ENCODE results near the gene FADD.
"Not testable (repeated sequence)": the region's sequence is repeated elsewhere in the genome, so short reads cannot be mapped to it uniquely, and the experiment has no call there.

Gene FADD

DNA sequence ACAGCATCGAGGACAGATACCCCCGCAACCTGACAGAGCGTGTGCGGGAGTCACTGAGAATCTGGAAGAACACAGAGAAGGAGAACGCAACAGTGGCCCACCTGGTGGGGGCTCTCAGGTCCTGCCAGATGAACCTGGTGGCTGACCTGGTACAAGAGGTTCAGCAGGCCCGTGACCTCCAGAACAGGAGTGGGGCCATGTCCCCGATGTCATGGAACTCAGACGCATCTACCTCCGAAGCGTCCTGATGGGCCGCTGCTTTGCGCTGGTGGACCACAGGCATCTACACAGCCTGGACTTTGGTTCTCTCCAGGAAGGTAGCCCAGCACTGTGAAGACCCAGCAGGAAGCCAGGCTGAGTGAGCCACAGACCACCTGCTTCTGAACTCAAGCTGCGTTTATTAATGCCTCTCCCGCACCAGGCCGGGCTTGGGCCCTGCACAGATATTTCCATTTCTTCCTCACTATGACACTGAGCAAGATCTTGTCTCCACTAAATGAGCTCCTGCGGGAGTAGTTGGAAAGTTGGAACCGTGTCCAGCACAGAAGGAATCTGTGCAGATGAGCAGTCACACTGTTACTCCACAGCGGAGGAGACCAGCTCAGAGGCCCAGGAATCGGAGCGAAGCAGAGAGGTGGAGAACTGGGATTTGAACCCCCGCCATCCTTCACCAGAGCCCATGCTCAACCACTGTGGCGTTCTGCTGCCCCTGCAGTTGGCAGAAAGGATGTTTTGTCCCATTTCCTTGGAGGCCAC, 3.3 kb downstream of the FADD start:
- Mint-ChIP-seq H3K27ac (peak overlapping the region; percentile 97), H3K4me1 (ENCODE audit: low read depth) (peaks cover 59% of the 10 kb centered on the region), H3K4me3 (peak overlapping the region; percentile 97), H3K27me3 (no peaks in the 10 kb centered on the region), H3K9me3 (ENCODE audit: low read depth) (no peaks in the 10 kb centered on the region), H3K36me3 (peaks cover 6% of the 10 kb centered on the region)

DNA sequence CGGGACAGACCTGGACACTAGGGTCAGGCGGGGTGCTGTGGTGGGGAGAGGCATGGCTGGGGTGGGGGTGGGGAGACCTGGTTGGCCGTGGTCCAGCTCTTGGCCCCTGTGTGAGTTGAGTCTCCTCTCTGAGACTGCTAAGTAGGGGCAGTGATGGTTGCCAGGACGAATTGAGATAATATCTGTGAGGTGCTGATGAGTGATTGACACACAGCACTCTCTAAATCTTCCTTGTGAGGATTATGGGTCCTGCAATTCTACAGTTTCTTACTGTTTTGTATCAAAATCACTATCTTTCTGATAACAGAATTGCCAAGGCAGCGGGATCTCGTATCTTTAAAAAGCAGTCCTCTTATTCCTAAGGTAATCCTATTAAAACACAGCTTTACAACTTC, 3.9 kb downstream of the FADD start:
- Mint-ChIP-seq H3K4me3 (no peak overlapping the region), H3K4me1 (ENCODE audit: low read depth) (peaks cover 59% of the 10 kb centered on the region), H3K27me3 (no peaks in the 10 kb centered on the region), H3K27ac (no peak overlapping the region), H3K9me3 (ENCODE audit: low read depth) (no peaks in the 10 kb centered on the region), H3K36me3 (peaks cover 6% of the 10 kb centered on the region)

DNA sequence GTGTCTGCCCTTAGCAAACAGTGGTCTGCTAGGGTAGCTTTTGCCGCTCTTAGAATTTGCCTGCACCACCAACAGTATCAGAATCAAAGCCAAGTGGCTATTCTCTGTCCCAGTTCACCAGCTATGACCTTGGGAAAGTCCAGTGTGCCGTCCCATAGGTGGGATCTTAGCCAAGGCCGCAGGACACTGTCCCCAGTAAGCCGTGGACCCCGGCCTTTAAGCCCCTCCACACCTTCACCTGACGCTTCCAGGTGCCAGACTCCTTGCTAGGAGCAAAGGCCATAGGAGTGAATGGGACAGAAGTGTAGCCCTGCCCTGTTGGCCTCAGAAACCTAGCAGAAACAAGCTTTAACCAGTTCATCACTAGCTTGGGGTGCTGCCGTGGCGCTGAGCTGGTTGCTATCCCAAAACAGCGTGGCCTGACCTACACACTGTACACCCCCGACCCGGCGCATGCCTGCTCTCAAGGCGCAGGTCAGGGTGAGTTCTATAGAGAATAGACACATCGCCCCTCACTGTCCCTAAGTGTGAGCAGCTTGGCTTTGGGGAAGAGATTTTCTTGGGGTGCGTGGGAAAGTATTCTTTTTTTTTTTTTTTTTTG, 4.5 kb downstream of the FADD start:
- no peak overlapping the region for H3K4me3 Mint-ChIP-seq
- H3K27me3 Mint-ChIP-seq: no peaks in the 10 kb centered on the region
- no peaks in the 10 kb centered on the region for H3K9me3 Mint-ChIP-seq (ENCODE audit: low read depth)
- no peak overlapping the region for H3K27ac Mint-ChIP-seq
- peaks cover 6% of the 10 kb centered on the region for H3K36me3 Mint-ChIP-seq
- peaks cover 57% of the 10 kb centered on the region for H3K4me1 Mint-ChIP-seq (ENCODE audit: low read depth)

DNA sequence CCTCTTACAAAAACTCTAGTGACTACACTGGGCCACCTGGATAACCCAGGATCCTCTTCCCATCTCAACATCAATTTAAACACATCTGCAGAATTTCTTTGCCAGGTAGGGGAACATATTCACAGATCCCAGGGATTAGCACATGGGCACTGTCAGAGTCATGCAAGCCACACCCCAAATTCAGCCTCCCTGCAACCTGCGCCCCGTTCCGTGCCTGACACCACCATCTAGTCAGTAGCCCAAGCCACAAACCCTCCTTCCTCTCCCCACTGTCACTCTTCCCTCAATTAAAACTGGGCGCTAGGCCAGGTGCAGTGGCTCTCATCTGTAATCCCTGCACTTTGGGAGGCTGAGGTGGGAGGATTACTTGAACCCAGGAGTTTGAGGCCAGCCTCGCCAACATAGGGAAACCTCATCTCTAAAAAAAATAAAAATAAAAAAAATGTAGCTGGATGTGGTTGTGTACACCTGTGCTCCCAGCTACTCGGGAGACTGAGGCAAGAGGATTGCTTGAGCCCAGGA, 6.4 kb downstream of the FADD start:
- no peaks in the 10 kb centered on the region for H3K9me3 Mint-ChIP-seq (ENCODE audit: low read depth)
- peaks cover 52% of the 10 kb centered on the region for H3K4me1 Mint-ChIP-seq (ENCODE audit: low read depth)
- H3K27ac Mint-ChIP-seq: peak overlapping the region; percentile 48
- peaks cover 3% of the 10 kb centered on the region for H3K36me3 Mint-ChIP-seq
- H3K27me3 Mint-ChIP-seq: no peaks in the 10 kb centered on the region
- no peak overlapping the region for H3K4me3 Mint-ChIP-seq

DNA sequence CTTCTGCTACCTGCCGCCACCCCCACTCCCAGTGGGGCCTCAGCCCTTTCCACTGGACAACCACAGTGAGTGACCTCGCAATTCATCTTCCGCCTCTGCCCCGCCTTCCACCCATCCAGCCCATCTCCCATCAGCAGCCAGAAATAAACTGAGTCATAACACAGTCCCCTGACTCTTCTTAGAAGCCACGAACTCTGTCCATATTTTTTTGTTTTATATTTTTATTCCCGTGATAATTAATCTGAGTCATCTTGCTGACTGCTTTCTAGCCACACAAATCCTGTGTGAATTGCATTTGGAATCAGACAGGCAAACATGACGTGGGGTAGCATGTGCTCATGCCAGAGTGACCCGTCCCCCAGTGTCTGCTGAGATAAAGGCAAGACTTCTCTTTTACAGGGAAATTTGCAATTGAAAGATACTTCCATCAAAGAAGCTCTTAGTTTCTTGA, 7.0 kb downstream of the FADD start:
- Mint-ChIP-seq H3K4me3 (no peak overlapping the region), H3K27ac (peak overlapping the region; percentile 86), H3K9me3 (ENCODE audit: low read depth) (no peaks in the 10 kb centered on the region), H3K36me3 (no peaks in the 10 kb centered on the region), H3K4me1 (ENCODE audit: low read depth) (peaks cover 46% of the 10 kb centered on the region), H3K27me3 (no peaks in the 10 kb centered on the region)

DNA sequence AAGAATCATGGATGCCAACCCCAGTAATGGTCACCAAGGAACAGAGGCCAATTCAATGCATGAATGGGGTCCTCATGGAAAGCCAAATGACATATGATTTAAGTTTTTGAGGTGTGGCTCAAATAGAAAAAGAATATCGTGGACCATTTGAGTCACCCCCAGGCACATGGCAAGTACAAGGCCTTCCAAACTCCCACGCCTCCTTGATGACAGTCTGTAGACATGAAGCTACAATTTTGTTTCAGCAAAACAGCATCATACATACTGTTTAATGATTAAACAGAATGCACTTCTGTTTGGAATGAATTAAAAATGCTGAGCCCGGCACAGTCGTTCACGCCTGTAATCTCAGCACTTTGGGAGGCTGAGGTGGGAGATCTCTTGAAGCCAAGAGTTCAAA, 7.4 kb downstream of the FADD start:
- H3K9me3 Mint-ChIP-seq (ENCODE audit: low read depth): no peaks in the 10 kb centered on the region
- no peaks in the 10 kb centered on the region for H3K27me3 Mint-ChIP-seq
- H3K4me1 Mint-ChIP-seq (ENCODE audit: low read depth): peaks cover 41% of the 10 kb centered on the region
- H3K36me3 Mint-ChIP-seq: no peaks in the 10 kb centered on the region
- peak overlapping the region; percentile 86 for H3K27ac Mint-ChIP-seq
- H3K4me3 Mint-ChIP-seq: no peak overlapping the region

DNA sequence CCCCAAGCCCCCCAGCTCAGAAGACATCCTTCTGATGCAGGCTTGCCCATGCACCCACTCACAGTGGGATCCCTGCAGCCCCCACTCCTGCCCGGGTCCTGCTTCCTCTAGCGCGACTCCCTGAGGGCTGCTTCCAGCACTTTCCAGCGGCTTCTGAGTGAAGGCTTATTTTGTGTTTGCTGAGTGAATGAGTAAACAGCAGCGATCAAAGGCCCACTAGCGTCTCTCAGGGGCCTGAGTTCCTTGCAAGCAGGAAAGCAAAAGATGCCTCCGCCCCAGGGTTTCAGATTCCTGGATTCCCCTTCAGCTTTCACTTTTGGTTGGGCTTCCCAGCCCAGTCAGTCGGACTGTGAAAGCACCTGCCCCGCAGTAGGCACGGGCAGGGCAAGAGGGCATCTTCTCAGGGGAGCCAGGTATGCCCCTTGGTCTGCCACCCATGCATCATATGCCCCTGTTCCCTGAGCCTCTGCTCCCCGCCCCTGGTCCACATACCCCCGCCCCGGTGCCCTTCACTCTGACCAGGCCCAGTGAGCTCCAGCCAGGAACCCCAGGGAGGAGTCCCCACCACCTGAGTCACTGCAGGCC, 9.2 kb downstream of the FADD start:
- H3K4me1 Mint-ChIP-seq (ENCODE audit: low read depth): peaks cover 26% of the 10 kb centered on the region
- no peak overlapping the region for H3K27ac Mint-ChIP-seq
- no peaks in the 10 kb centered on the region for H3K36me3 Mint-ChIP-seq
- no peaks in the 10 kb centered on the region for H3K27me3 Mint-ChIP-seq
- no peaks in the 10 kb centered on the region for H3K9me3 Mint-ChIP-seq (ENCODE audit: low read depth)
- H3K4me3 Mint-ChIP-seq: no peak overlapping the region

DNA sequence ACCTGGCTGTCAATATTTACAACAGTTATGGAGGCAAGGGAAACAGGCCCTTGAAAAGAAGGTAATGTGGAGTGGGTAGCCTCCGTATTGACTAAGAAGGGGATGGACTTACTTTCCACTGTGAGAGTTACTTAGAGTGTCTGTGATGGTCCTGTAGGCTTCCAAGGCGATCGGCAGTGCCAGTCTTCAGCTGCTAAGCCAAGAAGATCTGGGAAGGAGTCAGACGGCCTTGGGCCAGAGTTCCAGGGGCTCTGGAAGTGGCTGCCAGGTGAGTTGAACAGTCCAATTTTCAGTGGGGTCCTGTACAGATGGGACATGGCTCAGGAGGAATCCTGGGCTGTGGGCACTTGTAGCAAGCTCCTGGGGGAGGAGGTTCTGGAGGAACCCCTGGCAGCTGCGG, 14.3 kb downstream of the FADD start:
- H3K36me3 Mint-ChIP-seq; H3K27ac Mint-ChIP-seq; H3K9me3 Mint-ChIP-seq (ENCODE audit: low read depth); H3K4me3 Mint-ChIP-seq; H3K27me3 Mint-ChIP-seq; H3K4me1 Mint-ChIP-seq (ENCODE audit: low read depth): not testable (repeated sequence)

DNA sequence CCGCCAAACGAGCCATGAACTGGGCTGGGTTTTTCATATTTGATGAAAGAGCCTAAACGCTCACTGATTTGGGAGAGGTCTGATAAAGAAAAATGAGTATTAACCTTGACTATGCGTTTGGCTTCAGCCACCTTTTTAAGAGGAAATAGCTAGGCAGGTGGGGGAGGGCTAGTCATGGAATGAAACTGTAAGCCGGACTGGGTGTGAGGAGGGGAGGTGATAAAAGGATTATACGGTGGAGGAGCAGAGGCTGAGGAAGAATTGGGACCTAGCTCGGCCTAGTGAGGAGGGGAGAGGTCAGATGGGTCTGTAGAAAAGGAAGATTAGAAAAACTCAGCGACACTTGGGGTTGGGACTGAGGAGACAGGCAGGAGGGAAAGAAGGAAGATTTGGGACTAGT, 15.0 kb downstream of the FADD start:
- H3K9me3 Mint-ChIP-seq (ENCODE audit: low read depth); H3K4me3 Mint-ChIP-seq; H3K4me1 Mint-ChIP-seq (ENCODE audit: low read depth); H3K27me3 Mint-ChIP-seq; H3K27ac Mint-ChIP-seq; H3K36me3 Mint-ChIP-seq: not testable (repeated sequence)

DNA sequence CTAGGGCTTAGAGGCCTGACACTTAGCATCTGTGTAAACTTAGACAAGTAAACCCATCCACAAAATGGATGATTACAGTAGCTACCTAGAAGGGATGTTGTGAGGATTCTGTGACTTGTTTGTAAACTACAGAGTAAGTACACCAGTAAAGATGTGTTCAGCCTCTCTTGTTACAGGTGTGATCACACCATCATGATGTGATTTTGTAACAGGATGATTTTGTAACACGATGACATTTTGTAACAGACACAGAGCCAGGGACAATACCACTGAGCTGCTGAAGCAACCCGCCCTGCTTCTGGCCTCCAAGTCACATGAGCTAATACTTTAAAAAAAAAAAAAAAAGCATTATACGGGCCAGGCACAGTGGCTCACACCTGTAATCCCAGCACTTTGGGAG, 17.0 kb downstream of the FADD start:
- Mint-ChIP-seq H3K36me3 (no peaks in the 10 kb centered on the region), H3K9me3 (ENCODE audit: low read depth) (no peaks in the 10 kb centered on the region), H3K4me1 (ENCODE audit: low read depth) (no peaks in the 10 kb centered on the region), H3K4me3 (no peak overlapping the region), H3K27ac (no peak overlapping the region), H3K27me3 (peaks cover 9% of the 10 kb centered on the region)

DNA sequence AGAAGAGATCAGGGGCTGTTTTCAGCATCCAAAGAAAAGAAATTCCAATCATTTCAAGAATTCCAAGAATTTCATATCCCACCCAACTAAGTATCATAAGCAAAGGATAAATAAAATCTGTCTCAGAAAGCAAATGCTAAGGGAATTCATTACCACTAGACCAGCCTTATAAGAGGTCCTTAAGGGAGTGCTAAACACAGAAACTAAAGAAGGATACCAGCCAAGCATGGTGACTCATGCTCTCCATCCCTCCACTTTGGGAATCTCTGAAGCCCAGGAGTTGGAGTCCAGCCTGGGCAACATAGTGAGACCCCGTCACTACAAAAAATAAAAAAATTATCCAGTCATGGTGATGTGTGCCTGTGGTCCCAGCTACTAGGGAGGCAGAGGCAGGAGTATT, 17.8 kb downstream of the FADD start:
- Mint-ChIP-seq H3K27ac (no peak overlapping the region), H3K27me3 (peaks cover 9% of the 10 kb centered on the region), H3K4me1 (ENCODE audit: low read depth) (no peaks in the 10 kb centered on the region), H3K4me3 (no peak overlapping the region), H3K9me3 (ENCODE audit: low read depth) (no peaks in the 10 kb centered on the region), H3K36me3 (no peaks in the 10 kb centered on the region)

DNA sequence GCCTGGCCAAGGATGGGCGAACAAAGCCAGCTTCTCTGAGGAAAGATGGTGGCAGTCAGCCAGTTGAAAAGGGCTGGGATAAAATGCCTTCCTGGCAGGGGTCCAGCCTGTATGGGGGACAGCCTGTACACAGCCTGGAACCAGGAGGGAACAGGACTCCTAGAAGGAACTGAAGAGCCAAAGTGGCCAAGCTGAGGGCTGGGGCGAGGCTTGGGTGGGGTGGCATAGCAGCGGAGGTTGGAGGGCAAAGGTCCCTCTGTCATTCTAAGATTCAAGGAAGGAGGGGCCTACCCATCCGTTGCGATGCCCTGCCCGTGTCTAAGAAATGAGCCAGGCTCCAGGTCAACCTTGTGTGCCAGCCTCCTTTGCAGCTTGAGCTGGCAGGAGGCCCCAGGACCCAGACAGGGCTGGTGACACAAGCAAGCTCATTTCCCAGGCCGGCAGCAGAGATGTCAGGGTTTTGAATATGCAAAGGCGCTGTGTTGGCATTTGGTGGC, 22.6 kb downstream of the FADD start:
- no peaks in the 10 kb centered on the region for H3K36me3 Mint-ChIP-seq
- H3K4me1 Mint-ChIP-seq (ENCODE audit: low read depth): no peaks in the 10 kb centered on the region
- no peaks in the 10 kb centered on the region for H3K9me3 Mint-ChIP-seq (ENCODE audit: low read depth)
- H3K27me3 Mint-ChIP-seq: no peaks in the 10 kb centered on the region
- H3K27ac Mint-ChIP-seq: no peak overlapping the region
- no peak overlapping the region for H3K4me3 Mint-ChIP-seq

DNA sequence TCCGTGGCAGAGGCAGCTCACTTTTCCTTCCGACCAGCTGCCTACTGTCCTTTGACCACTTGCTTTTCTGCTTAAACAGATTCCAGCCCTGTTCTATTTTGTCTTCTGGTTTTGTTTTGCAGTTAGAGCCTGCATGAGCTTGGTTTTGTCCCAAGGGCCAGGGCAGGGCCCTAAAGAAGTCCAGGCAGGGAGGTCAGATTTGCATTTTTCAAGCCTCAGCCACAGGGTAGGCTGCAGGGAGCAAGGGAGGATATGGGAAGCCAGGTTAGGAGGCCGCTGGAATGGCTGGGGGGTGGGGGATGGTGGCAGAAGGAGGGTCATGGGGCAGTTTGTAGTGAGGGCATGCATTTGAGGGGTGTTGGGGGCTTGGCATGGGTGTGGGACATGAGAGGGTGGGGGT, 23.1 kb downstream of the FADD start:
- Mint-ChIP-seq H3K27me3 (no peaks in the 10 kb centered on the region), H3K4me1 (ENCODE audit: low read depth) (no peaks in the 10 kb centered on the region), H3K36me3 (no peaks in the 10 kb centered on the region), H3K4me3 (no peak overlapping the region), H3K9me3 (ENCODE audit: low read depth) (no peaks in the 10 kb centered on the region), H3K27ac (no peak overlapping the region)

DNA sequence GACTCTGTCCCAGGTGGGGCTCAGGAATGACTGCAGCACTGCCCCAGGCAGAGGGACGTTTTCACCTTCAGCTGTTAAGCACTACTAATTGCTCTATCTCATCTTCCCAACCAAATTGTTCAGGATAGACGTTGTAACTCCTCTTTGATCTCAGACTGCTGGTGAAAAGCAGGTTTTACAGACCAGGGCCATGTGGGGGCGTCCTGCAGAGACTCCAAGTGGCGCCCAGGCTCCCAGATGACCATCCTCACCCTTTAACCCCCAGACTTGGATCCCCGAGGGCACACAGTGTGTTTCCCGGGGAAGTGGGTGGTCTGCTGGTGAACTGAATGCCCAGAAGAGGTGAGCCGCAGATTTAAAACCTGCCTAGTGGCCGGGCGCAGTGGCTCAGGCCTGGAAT, 23.9 kb downstream of the FADD start:
- Mint-ChIP-seq H3K9me3 (ENCODE audit: low read depth) (no peaks in the 10 kb centered on the region), H3K4me1 (ENCODE audit: low read depth) (no peaks in the 10 kb centered on the region), H3K27ac (no peak overlapping the region), H3K4me3 (no peak overlapping the region), H3K36me3 (no peaks in the 10 kb centered on the region), H3K27me3 (no peaks in the 10 kb centered on the region)

DNA sequence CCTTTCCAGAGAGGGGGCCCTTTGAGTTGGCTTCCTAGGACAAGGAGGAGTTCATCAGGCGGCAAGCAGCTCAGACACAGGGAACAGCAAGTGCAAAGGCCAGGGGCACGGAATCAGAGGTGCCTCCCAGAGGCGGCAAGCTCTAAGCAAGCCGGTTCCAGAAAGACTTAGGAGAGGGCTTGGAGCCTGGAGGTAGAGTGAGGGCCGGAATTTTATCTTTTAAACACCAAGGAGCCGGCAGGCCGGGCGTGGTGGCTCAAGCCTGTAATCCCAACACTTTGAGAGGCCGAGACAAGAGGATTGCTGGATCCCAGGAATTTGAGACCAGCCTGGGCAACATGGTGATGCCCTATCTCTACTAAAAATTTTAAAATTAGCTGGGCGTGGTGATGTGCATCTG, 26.6 kb downstream of the FADD start:
- H3K36me3 Mint-ChIP-seq: no peaks in the 10 kb centered on the region
- no peak overlapping the region for H3K27ac Mint-ChIP-seq

More for the DNA sequence above, 26.6 kb downstream of the FADD start:
- H3K4me1 Mint-ChIP-seq (ENCODE audit: low read depth): no peaks in the 10 kb centered on the region
- H3K27me3 Mint-ChIP-seq: peaks cover 1% of the 10 kb centered on the region
- no peak overlapping the region for H3K4me3 Mint-ChIP-seq
- H3K9me3 Mint-ChIP-seq (ENCODE audit: low read depth): no peaks in the 10 kb centered on the region

All from activated naive CD8-positive, alpha-beta T cell (primary cell).